ENCODE data around the gene ZNF24.

The ZNF24 gene

GRCh38 chr18:35352778-35353177 lies 8.6 kb upstream of the ZNF24 start:
- DNase-seq = no peak

- DNase-seq = no peak
Measured at GRCh38 chr18:35352283-35352682, 8.1 kb upstream of the ZNF24 start.

- no peak for DNase-seq
Measured at GRCh38 chr18:35348001-35348400, 3.8 kb upstream of the ZNF24 start.

- DNase-seq = no peak
Measured at GRCh38 chr18:35345950-35346349, 1.7 kb upstream of the ZNF24 start.

- no peak for DNase-seq
Measured at GRCh38 chr18:35345460-35345921, 1.3 kb upstream of the ZNF24 start.

GRCh38 chr18:35344736-35345459 lies 678 bp upstream of the ZNF24 start:
- no peak for DNase-seq

GRCh38 chr18:35343488-35343935 lies 708 bp downstream of the ZNF24 start:
- DNase-seq = no peak

- no peak for DNase-seq
Measured at GRCh38 chr18:35337286-35337685, 6.9 kb downstream of the ZNF24 start.

GRCh38 chr18:35335866-35336265 lies 8.4 kb downstream of the ZNF24 start:
- DNase-seq = no peak

- DNase-seq = no peak
Measured at GRCh38 chr18:35334821-35335220, 9.4 kb downstream of the ZNF24 start.

GRCh38 chr18:35334212-35334611 lies 10.0 kb downstream of the ZNF24 start:
- no peak for DNase-seq

- no peak for DNase-seq
Measured at GRCh38 chr18:35331367-35332087, 12.7 kb downstream of the ZNF24 start.

GRCh38 chr18:35328868-35329267 lies 15.4 kb downstream of the ZNF24 start:
- no peak for DNase-seq

- no peak for DNase-seq
Measured at GRCh38 chr18:35326695-35327387, 17.4 kb downstream of the ZNF24 start.

GRCh38 chr18:35324926-35325655 lies 19.1 kb downstream of the ZNF24 start:
- DNase-seq = no peak

- DNase-seq = no peak
Measured at GRCh38 chr18:35322486-35323458, 21.4 kb downstream of the ZNF24 start.

GRCh38 chr18:35311496-35311895 lies 32.7 kb downstream of the ZNF24 start:
- DNase-seq = no peak

GRCh38 chr18:35306588-35307250 lies 37.5 kb downstream of the ZNF24 start:
- no peak for DNase-seq

GRCh38 chr18:35303610-35304009 lies 40.6 kb downstream of the ZNF24 start:
- DNase-seq = no peak

GRCh38 chr18:35296060-35296459 lies 48.2 kb downstream of the ZNF24 start:
- DNase-seq = no peak

GRCh38 chr18:35291166-35291565 lies 53.1 kb downstream of the ZNF24 start:
- no peak for DNase-seq
